ACHN (cell line): Measurements from ENCODE around the gene TMEM233.
A peak's percentile ranks its signal among the peaks of the same experiment; 100 is the strongest.

Experiments used
- DNase-seq: peaks from one replicate; pipeline ENCODE4 v3.0.0-alpha.2; 2015
- in situ Hi-C: cut with HindIII; loops from 2 replicates; pipeline ENCODE4 v1.10.0; 2017; ENCODE audit warnings: low sequenced_read_pairs, low pct_ligation_motif_present, low pct_unique_long_range_greater_than_20kb

The TMEM233 gene

DNA sequence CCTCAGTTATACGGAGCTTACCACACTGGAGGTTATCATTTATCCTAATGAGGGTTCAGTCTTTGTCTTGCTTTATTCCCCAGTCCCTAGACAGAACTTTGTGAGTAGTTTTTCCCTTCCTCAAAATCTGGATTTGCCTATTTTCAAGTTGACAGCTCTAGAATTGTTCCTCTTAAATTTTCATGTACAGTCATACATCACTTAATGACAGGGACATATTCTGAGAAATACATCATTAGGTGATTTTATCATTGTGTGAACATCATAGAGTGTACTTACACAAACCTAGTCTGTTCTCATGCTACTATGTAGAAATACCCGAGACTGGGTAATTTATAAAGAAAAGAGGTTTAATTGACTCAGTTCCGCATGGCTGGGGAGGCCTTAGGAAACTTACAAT is 77.5 kb downstream of the TMEM233 start:
- DNase-seq, result no peak
- in situ Hi-C loops, result no loop called here

DNA sequence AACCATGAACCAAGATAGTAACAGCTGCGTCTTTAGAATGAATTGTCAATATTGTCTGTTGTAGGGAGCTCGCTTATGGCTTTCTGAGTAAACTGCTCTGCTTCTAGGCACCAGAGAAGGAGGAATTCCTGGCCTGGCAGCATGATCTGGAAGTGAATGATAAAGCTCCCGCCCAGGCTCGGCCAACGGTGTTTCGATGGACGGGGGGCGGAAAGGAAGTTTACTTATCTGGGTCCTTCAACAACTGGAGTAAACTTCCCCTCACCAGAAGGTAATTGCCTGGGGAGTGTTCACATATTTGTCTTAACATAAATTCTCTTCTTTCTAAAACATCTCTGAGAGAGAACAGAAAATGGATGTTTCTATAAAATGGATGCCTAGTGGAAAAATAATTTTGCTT is 78.6 kb downstream of the TMEM233 start:
- DNase-seq, result no peak
- in situ Hi-C loops, result no loop called here

GRCh38 chr12:119673634-119674033 is 80.1 kb downstream of the TMEM233 start:
- in situ Hi-C loops, result no loop called here

GRCh38 chr12:119674560-119674959 is 81.0 kb downstream of the TMEM233 start:
- in situ Hi-C loops, result no loop called here

More at GRCh38 chr12:119673634-119674033, 80.1 kb downstream of the TMEM233 start:
- no peak for DNase-seq

DNA sequence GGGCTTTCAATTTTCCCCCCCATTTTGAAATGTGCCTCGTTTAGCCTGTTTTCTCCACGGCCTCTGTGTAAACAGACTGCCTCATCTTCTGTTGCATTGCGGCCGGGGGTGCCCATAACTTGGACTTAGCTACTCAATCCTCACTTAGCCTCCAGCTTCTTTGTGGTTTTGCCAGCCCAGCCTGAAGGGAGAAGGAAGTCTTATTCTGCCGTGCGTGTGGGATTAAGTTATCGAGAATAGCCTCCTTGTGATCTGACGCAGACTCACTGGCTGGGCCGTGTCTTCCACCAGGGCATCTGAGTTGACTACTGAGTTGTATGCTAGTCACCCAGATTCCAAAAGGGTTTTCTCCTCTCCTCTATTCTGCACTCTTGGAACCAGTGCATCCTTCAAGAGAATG is 82.4 kb downstream of the TMEM233 start:
- in situ Hi-C loops, result no loop called here
- no peak for DNase-seq

More at GRCh38 chr12:119674560-119674959, 81.0 kb downstream of the TMEM233 start:
- DNase-seq, result no peak

GRCh38 chr12:119676573-119676972 is 83.0 kb downstream of the TMEM233 start:
- in situ Hi-C loops, result no loop called here
- no peak for DNase-seq

GRCh38 chr12:119678459-119678858 is 84.9 kb downstream of the TMEM233 start:
- DNase-seq, result no peak
- in situ Hi-C loops, result no loop called here

DNA sequence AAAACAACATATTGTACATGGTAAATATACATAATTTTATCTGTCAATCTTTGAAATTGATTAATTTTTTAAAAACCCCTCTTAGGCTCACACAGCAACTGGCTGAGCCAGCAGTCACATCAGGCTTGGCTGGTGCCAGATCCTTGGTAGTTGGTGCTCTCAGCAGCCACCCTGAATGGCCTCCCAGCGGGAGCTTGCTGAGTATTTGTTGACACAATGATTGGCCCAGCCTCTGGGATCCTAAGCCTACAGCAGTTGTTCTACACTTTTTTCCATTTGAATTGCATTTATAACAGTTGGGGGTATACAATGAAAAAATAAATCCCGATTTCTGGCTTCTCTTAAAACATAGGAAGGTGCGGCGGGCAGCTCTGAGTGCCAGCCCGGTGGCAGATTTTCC is 85.5 kb downstream of the TMEM233 start:
- no peak for DNase-seq
- in situ Hi-C loops, result no loop called here

DNA sequence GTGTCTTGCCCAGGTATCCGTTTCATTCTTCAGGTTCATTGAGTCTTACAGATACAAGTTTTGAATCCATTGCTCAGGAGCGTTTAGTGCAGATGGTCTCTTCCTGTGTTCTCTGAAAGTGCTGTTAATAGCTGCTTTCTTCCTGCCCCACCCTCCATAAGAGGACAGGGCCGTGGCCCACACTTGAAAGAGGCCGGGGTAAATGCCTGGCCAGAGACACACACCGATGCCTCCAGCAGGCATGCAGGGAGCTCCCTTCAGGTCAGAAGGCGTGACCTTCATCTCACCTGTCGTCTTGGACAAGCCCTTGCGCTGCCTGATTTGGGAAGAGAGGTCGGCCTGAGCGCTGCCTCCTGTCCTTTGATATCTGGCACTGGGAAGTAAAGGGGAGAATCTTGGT is 85.9 kb downstream of the TMEM233 start:
- no peak for DNase-seq
- in situ Hi-C loops, result no loop called here

DNA sequence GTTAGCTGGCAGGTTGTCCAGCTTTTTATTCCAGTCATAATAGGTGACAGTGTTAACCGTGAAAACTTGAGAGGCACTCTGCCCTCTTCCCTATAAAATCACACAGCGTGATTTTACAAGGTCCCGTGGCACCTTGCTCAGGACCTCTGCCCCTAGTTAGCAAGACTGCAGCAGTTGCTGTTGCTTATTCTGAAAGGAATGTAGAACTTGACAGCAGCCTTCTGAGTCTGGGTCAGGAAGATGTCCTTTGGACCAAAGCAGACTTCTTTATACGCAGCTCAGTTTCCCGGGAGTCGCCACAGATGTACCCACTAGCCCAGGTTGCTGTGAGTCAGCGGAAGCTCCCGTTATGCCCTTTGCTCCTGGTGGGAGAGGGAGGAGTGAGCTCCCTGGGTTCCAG is 87.5 kb downstream of the TMEM233 start:
- DNase-seq, result peak; percentile 27
- in situ Hi-C loops, result no loop called here

DNA sequence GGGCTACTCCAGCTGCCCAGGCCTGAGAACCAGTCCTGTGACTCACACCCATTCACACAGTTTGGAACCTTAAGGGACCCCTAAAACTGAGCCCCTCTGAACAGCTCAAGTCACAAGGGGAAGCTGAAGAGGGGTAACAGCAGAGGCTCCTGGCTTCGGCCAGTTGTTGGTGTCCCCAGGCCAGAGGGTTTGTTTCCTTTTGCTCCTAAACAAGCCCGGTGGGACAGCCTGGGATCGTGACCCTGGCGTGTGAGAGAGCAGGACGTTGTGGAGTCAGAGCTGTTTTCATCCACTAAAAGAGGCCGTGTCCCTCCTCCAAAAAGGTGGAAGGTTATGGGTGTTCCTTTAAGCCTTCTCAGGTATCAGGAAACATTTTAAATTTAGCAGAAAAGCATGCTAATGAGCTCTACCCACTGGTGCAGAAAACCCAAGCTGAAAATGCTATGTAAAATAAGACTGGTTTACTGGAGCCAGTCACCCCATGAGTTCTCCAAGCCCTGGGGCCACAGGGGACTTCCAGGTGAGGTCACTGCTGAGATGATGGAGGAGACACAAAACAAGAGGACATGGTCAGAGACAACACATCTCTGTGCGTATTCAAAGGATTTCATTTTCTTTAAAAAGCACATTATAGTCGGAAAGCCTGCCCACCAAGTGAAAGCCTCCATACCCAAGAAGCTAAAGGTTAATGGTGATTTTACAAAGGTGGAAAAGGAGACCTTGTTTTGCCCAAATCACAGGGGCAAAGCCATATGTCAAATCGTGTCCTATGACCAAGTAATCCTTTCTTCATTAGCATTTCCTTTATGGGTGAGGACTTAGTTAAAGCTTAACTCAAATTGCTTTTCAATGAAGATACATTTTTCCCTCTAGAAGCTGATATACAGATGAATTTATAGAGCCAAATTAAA is 88.4 kb downstream of the TMEM233 start:
- no peak for DNase-seq
- in situ Hi-C loops, result no loop called here

- DNase-seq, result no peak
- in situ Hi-C loops, result no loop called here
Measured at GRCh38 chr12:119682639-119683252, 89.2 kb downstream of the TMEM233 start.

- DNase-seq, result no peak
- in situ Hi-C loops, result no loop called here
Measured at GRCh38 chr12:119683413-119683812, 89.8 kb downstream of the TMEM233 start.

GRCh38 chr12:119683816-119684215 is 90.2 kb downstream of the TMEM233 start:
- no peak for DNase-seq
- in situ Hi-C loops, result no loop called here

DNA sequence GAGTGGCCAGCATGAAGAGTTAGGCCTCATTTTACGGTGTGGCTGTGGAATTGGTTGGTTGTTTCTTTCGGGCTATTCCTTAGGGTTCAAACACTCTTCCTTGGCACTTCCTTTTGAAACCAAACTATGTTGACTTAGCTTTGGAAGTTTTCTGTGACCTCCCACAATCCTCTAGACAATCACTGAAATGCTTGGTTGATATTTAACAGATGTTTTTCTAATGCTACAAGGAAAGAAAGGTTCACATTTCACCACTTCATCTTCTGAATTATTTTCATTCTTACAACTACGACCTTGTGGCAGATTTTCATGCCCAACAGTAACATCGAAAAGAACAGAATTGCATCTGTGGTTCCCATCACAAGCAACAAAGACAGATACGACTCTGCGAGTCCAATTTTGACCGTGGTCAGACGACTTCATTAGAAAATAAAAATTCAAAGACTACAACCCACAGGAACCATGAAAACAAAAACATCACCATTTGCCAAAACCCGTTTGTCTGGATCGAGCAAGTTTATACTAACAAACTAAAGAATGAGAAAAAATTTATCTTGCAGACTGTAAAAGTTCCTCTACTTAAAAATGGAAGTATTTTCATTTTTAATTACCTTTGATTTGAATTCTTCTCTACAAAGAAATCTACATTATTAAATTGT is 91.3 kb downstream of the TMEM233 start:
- in situ Hi-C loops, result no loop called here
- no peak for DNase-seq

- in situ Hi-C loops, result no loop called here
- no peak for DNase-seq
Measured at GRCh38 chr12:119685375-119685774, 91.8 kb downstream of the TMEM233 start.

- in situ Hi-C loops, result no loop called here
- DNase-seq, result no peak
Measured at GRCh38 chr12:119686355-119686754, 92.8 kb downstream of the TMEM233 start.

DNA sequence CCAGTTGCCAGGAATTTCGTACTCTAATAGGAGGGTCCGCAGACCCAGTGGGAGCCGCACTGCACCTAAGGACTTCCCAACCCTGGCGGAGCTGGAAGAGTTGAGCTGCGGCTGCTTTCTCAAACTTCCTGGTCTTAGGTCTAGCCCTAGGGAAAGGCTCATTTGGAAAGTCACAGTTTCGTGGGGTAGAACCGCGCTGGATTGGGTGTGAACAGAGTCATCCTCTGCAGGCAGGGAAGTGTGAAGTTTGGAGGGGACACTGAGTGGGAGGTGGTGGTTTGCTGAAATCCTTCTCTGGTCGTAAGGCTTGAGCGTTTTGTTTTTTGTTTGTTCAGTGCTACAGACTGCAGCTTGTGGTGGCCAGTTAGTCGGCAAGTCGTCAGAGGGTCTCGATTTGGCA is 93.2 kb downstream of the TMEM233 start:
- DNase-seq, result no peak
- in situ Hi-C loops, result no loop called here

DNA sequence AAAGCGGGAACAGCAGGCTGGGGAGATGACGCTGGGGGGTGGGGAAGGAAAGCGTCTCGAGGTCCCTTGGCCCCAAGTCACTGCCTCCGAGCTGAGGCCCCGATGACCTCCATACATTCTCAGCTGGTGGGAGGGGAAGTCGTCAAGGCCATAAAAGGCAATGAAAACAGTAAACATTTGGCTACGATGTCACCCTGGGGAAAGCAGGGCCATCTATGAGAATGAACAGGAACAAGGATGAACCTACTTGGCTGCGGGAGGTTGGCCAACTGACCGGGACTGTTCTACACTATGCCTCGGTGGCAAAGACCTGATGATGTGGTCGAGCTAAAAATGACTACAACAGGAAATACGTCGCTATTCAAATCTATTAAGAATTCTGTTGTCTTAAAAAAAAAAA is 93.8 kb downstream of the TMEM233 start:
- in situ Hi-C loops, result no loop called here
- DNase-seq, result no peak
